HCT116 (cell line): ENCODE data around the gene TMC8. TPM values are rescaled to one million over a fixed set of nuclear protein-coding genes. Genes with fewer than 3 reads are reported as not detected.
A peak's percentile ranks its signal among the peaks of the same experiment; 100 is the strongest.

Experiments used
- ATAC-seq: fragments of 200-7000 bp; cut with Tn5 transposase; 2 replicates; pipeline ENCODE4 v1.9.1; 2020; ENCODE audit warnings: mild to moderate bottlenecking, moderate library complexity
- BruUV-seq: library from RNA; stranded (reverse); fragments of 400-500 nt; replicated peaks from 2 replicates; lab custom pipeline; 2021; lab: Mats Ljungman, UMichigan
- CTCF ChIA-PET: fragments of 300-600 bp; sonication (Branson Sonifier 250); formaldehyde crosslinking; loops from one replicate; lab custom pipeline; 2021; ENCODE audit warnings: antibody characterized with exemption; lab: Charles Lee
- POLR2A ChIA-PET: fragments of 300-600, 350-600 bp; sonication (Branson Sonifier 250); formaldehyde crosslinking; loops from one replicate; lab custom pipeline; 2021; ENCODE audit warnings: antibody characterized with exemption; lab: Charles Lee
- RAD21 ChIA-PET, 2 experiments: fragments of 300-600 bp; sonication (Branson Sonifier 250); formaldehyde crosslinking; loops; one replicate each; lab custom pipeline; 2023; ENCODE audit warnings: low total read pairs in 2 of 2; ENCODE audit not compliant: uncharacterized antibody in 2 of 2, unreplicated experiment in 2 of 2, low non-redundant PET in 1 of 2; lab: Charles Lee
- DNase-seq: peaks from one replicate; pipeline ENCODE4 v3.0.0-alpha.2; 2010; ENCODE audit warnings: low read depth, low spot score
- H2AFZ ChIP-seq: fragments of 200-600 bp; shearing (Covaris generic), sonication (generic); 2 replicates; pipeline ENCODE4 v1.6.1; 2017; ENCODE audit warnings: low read depth, mixed run types, mixed read lengths, antibody characterized with exemption, low read length; ENCODE audit not compliant: poor library complexity, severe bottlenecking
- H3K27ac ChIP-seq: 2 replicates; pipeline ENCODE4 v1.5.1; 2012; ENCODE audit warnings: low read depth, low read length
- H3K27me3 ChIP-seq: fragments of 200-600 bp; sonication (generic); 2 replicates; pipeline ENCODE4 v1.6.1; 2016; ENCODE audit warnings: mixed run types, low read length, mixed read lengths; ENCODE audit not compliant: insufficient read depth
- H3K36me3 ChIP-seq, 2 experiments: fragments of 200-500 bp in 1 of 2; fragments of 200-600 bp in 1 of 2; sonication (Bioruptor generic) in 1 of 2; sonication (generic) in 1 of 2; 2 replicates each; pipeline versions ENCODE4 v1.5.1 to v1.6.1; 2014 to 2016; ENCODE audit warnings: low read length in 2 of 2, inconsistent platforms in 1 of 2, mixed read lengths in 1 of 2, mixed run types in 1 of 2; ENCODE audit not compliant: insufficient read depth in 2 of 2, control insufficient read depth in 1 of 2
- H3K4me1 ChIP-seq, 2 experiments: fragments of 200-600 bp in 1 of 2; sonication (generic) in 1 of 2; 2 replicates each; pipeline versions ENCODE4 v1.5.1 to v1.6.1; 2012 to 2017; ENCODE audit warnings: low read length in 2 of 2, inconsistent platforms in 1 of 2, mild to moderate bottlenecking in 1 of 2, mixed read lengths in 1 of 2, mixed run types in 1 of 2, moderate library complexity in 1 of 2; ENCODE audit not compliant: insufficient read depth in 2 of 2, control insufficient read depth in 1 of 2
- H3K4me2 ChIP-seq: fragments of 200-600 bp; sonication (generic); 2 replicates; pipeline ENCODE4 v1.6.1; 2017; ENCODE audit warnings: mixed run types, low read length, mixed read lengths
- H3K4me3 ChIP-seq, 2 experiments: fragments of 200-600 bp in 1 of 2; sonication (generic) in 1 of 2; replicated peaks in 1 of 2; 2 replicates each; pipeline ENCODE4 v1.5.1; 2011 to 2016; ENCODE audit warnings: low read length in 2 of 2, control low read depth in 1 of 2, low read depth in 1 of 2, mild to moderate bottlenecking in 1 of 2, mixed read lengths in 1 of 2, mixed run types in 1 of 2
- H3K79me2 ChIP-seq: fragments of 200-600 bp; sonication (generic); 2 replicates; pipeline ENCODE4 v1.6.1; 2017; ENCODE audit warnings: mild to moderate bottlenecking, mixed run types, low read length, moderate library complexity, mixed read lengths; ENCODE audit not compliant: insufficient read depth
- H3K9ac ChIP-seq: fragments of 200-600 bp; sonication (generic); 2 replicates; pipeline ENCODE4 v1.6.1; 2016; ENCODE audit warnings: low read length, mixed read lengths
- H3K9me2 ChIP-seq: fragments of 200-600 bp; sonication (generic), shearing (Covaris generic); 2 replicates; pipeline ENCODE4 v1.6.1; 2017; ENCODE audit warnings: mixed run types, mild to moderate bottlenecking, moderate library complexity; ENCODE audit not compliant: insufficient read depth
- H3K9me3 ChIP-seq, 2 experiments: fragments of 200-500 bp in 1 of 2; fragments of 200-600 bp in 1 of 2; sonication (Bioruptor generic) in 1 of 2; sonication (generic) in 1 of 2; 2 replicates each; pipeline ENCODE4 v1.6.1; 2014 to 2017; ENCODE audit warnings: low read length in 2 of 2, mixed read lengths in 2 of 2, inconsistent platforms in 1 of 2, low read depth in 1 of 2, mild to moderate bottlenecking in 1 of 2, mixed run types in 1 of 2, moderate library complexity in 1 of 2; ENCODE audit not compliant: control insufficient read depth in 1 of 2, insufficient read depth in 1 of 2
- H4K20me1 ChIP-seq: fragments of 200-600 bp; sonication (generic), shearing (Covaris generic); 2 replicates; pipeline ENCODE4 v1.6.1; 2017; ENCODE audit warnings: mixed run types, mild to moderate bottlenecking, moderate library complexity; ENCODE audit not compliant: insufficient read depth
- ATF3 ChIP-seq: IDR thresholded peaks from 2 replicates; pipeline ENCODE4 v1.6.1; 2012
- CBX3 ChIP-seq: IDR thresholded peaks from 2 replicates; pipeline ENCODE4 v1.6.1; 2012; ENCODE audit warnings: low read depth
- CEBPB ChIP-seq: IDR thresholded peaks from 2 replicates; pipeline ENCODE4 v1.6.1; 2012; ENCODE audit warnings: low read depth
- CTCF ChIP-seq, 3 experiments: fragments of 200-600 bp in 1 of 3; sonication (generic) in 1 of 3; IDR thresholded peaks in 2 of 3; conservative IDR thresholded peaks in 1 of 3; 2 replicates each; pipeline ENCODE4 v1.5.1; 2012 to 2017; ENCODE audit warnings: low read depth in 2 of 3, low read length in 2 of 3, antibody characterized with exemption in 1 of 3, borderline replicate concordance in 1 of 3, control low read depth in 1 of 3, mild to moderate bottlenecking in 1 of 3, mixed read lengths in 1 of 3, mixed run types in 1 of 3, moderate library complexity in 1 of 3; ENCODE audit not compliant: insufficient read depth in 1 of 3
- EGR1 ChIP-seq: IDR thresholded peaks from 2 replicates; pipeline ENCODE4 v1.6.1; 2012; ENCODE audit warnings: low read depth
- ELF1 ChIP-seq: IDR thresholded peaks from 2 replicates; pipeline ENCODE4 v1.6.1; 2012; ENCODE audit warnings: low read depth, borderline replicate concordance
- EZH2phosphoT487 ChIP-seq: fragments of 200-600 bp; IDR thresholded peaks from 2 replicates; pipeline ENCODE4 v1.6.1; 2018; ENCODE audit warnings: antibody characterized with exemption, borderline replicate concordance
- FOSL1 ChIP-seq: IDR thresholded peaks from 2 replicates; pipeline ENCODE4 v1.6.1; 2012; ENCODE audit warnings: low read depth
- JUND ChIP-seq: IDR thresholded peaks from 2 replicates; pipeline ENCODE4 v1.6.1; 2012
- POLR2A ChIP-seq: IDR thresholded peaks from 2 replicates; pipeline ENCODE4 v1.7.0; 2011; ENCODE audit warnings: borderline replicate concordance; ENCODE audit not compliant: insufficient read depth, insufficient read length; ENCODE audit errors: extremely low read depth
- POLR2AphosphoS5 ChIP-seq: IDR thresholded peaks from 2 replicates; pipeline ENCODE4 v1.6.1; 2011; ENCODE audit warnings: mild to moderate bottlenecking, low read depth, low read length, moderate library complexity
- RAD21 ChIP-seq: IDR thresholded peaks from 2 replicates; pipeline ENCODE4 v1.6.1; 2012; ENCODE audit warnings: low read depth, mild to moderate bottlenecking
- REST ChIP-seq: IDR thresholded peaks from 2 replicates; pipeline ENCODE4 v1.6.1; 2012; ENCODE audit warnings: low read depth
- SP1 ChIP-seq: IDR thresholded peaks from 2 replicates; pipeline ENCODE4 v1.6.1; 2012; ENCODE audit warnings: low read depth
- SRF ChIP-seq: IDR thresholded peaks from 2 replicates; pipeline ENCODE4 v1.6.1; 2012; ENCODE audit warnings: low read depth
- TCF7L2 ChIP-seq: IDR thresholded peaks from 2 replicates; pipeline ENCODE4 v1.7.0; 2011; ENCODE audit warnings: borderline replicate concordance, inconsistent platforms; ENCODE audit not compliant: insufficient read depth, insufficient read length; ENCODE audit errors: extremely low read depth
- YY1 ChIP-seq: IDR thresholded peaks from 2 replicates; pipeline ENCODE4 v1.6.1; 2011; ENCODE audit warnings: low read length, low read depth, moderate library complexity, mild to moderate bottlenecking; ENCODE audit not compliant: insufficient replicate concordance; ENCODE audit errors: extremely low read depth
- ZFX ChIP-seq: fragments of 450-650 bp; IDR thresholded peaks from 2 replicates; pipeline ENCODE4 v1.6.1; 2017
- ZNF274 ChIP-seq: fragments of 200-500 bp; sonication (Bioruptor generic); IDR thresholded peaks from 2 replicates; pipeline ENCODE4 v1.6.1; 2014; ENCODE audit warnings: mild to moderate bottlenecking, low read depth, low read length, inconsistent platforms
- intact Hi-C: fragments of 100-400 bp; cut with micrococcal nuclease; formaldehyde crosslinking; loops from 2 replicates; pipeline ENCODE4 v1.10.0; 2022
- total RNA-seq: library from RNA; stranded (reverse); gene quantifications from one replicate; pipeline ENCODE4 v1.2.1, GENCODE V29; 2021; ENCODE audit not compliant: unreplicated experiment
- TF ChIP-seq, protein P1 (sequence below): IDR thresholded peaks from 2 replicates; pipeline ENCODE4 v1.6.1; 2012

TMC8 gene
- total RNA-seq, 1 experiment from 2014 or later, result 7.8 TPM

GRCh38 chr17:78173097-78173715, 42.6 kb downstream of the TMC8 start:
- TF ChIP-seq ELF1, result no peak
- TF ChIP-seq JUND, result no peak
- no peak for TF ChIP-seq SRF
- no peak for TF ChIP-seq ATF3
- no peak for TF ChIP-seq RAD21
- TF ChIP-seq POLR2A, result no peak
- TF ChIP-seq CTCF (IDR thresholded peaks at IDR 0.05 in 2 of 3, conservative IDR thresholded peaks at IDR 0.05 in 1 of 3; ENCODE audit: borderline replicate concordance in 1 of 3, insufficient read depth in 1 of 3, low read depth in 2 of 3, low read length in 2 of 3), result no peak
- TF ChIP-seq REST, result no peak
- TF ChIP-seq ZNF274, result no peak
- no peak for TF ChIP-seq FOSL1
- TF ChIP-seq CBX3, result no peak
- TF ChIP-seq YY1, result no peak
- no peak for TF ChIP-seq TCF7L2
- TF ChIP-seq POLR2AphosphoS5, result no peak; the same call in 1 of the 2 replicates
- TF ChIP-seq EGR1, result no peak
- no peak for TF ChIP-seq CEBPB
- TF ChIP-seq ZFX, result no peak
- TF ChIP-seq EZH2phosphoT487, result no peak
- TF ChIP-seq, protein P1, sequence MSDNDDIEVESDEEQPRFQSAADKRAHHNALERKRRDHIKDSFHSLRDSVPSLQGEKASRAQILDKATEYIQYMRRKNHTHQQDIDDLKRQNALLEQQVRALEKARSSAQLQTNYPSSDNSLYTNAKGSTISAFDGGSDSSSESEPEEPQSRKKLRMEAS, result no peak
- no peak for TF ChIP-seq SP1
- CTCF ChIA-PET, result no interaction called here

More at GRCh38 chr17:78173097-78173715, 42.6 kb downstream of the TMC8 start:
- intact Hi-C loops, result no loop called here
- peaks cover 19 to 48% of the 10 kb centered on the region in 2 experiments; a peak in 3 of 4 replicates for H3K4me1 ChIP-seq
- H3K9ac ChIP-seq, result no peak overlapping the region; the same call in 1 of the 2 replicates
- no TSS peak for BruUV-seq
- no peaks in the 10 kb centered on the region for H3K27me3 ChIP-seq
- 0 out of 2 replicates have a peak overlapping the region, but pooled peaks have one; percentile 10 for H3K27ac ChIP-seq
- no peaks in the 10 kb centered on the region for H3K9me3 ChIP-seq
- H4K20me1 ChIP-seq, result peaks cover 5% of the 10 kb centered on the region; the same call in 1 of the 2 replicates
- RAD21 ChIA-PET, result no interaction called here
- peak overlapping the region; percentile 6; the same call in 1 of the 2 replicates for H3K4me2 ChIP-seq
- H3K79me2 ChIP-seq, result peaks cover 30% of the 10 kb centered on the region
- H3K4me3 ChIP-seq, result no peak overlapping the region
- no peaks in the 10 kb centered on the region for H3K9me2 ChIP-seq
- peaks cover 26 to 52% of the 10 kb centered on the region in 2 experiments for H3K36me3 ChIP-seq
- H2AFZ ChIP-seq, result no peak overlapping the region
- POLR2A ChIA-PET, result interaction anchor here (0.7 to 5.1 kb wide), 2 partner anchors 13 to 21 kb away, joined by 3 to 44 read pairs; partner anchors contain the start of genes AFMID and TK1
- ATAC-seq (no peak), DNase-seq (no peak)
